ENCODE measurements around the gene ST3GAL5. TPM values are rescaled to one million over a fixed set of nuclear protein-coding genes. Genes with fewer than 3 reads are reported as not detected.
A peak's percentile ranks its signal among the peaks of the same experiment; 100 is the strongest.

Gene ST3GAL5
- total and polyA plus RNA-seq, 4 experiments from 2014 or later: 8.0 to 41.7 (median 25.2) TPM

- DNase-seq: no peak
- no peaks in the 10 kb centered on the region for H3K27me3 ChIP-seq (ENCODE audit: insufficient read depth, low read length)
- Mint-ChIP-seq H3K9me3 (no peaks in the 10 kb centered on the region), H3K36me3 (no peaks in the 10 kb centered on the region), H3K27ac (no peak overlapping the region), H3K4me3 (no peak overlapping the region), H3K4me1 (no peaks in the 10 kb centered on the region), H3K27me3 (no peaks in the 10 kb centered on the region)
- no peaks in the 10 kb centered on the region for H3K36me3 ChIP-seq (ENCODE audit: insufficient read depth, low read length)
- POLR2A ChIA-PET (ENCODE audit: partially characterized antibody): no interaction called here
- intact Hi-C loops (cut with micrococcal nuclease): no loop called here
- H3K9me3 ChIP-seq (ENCODE audit: control insufficient read depth in 1 of 2, low read length in 2 of 2): no peaks in the 10 kb centered on the region
- CTCF ChIA-PET (ENCODE audit: partially characterized antibody): no interaction called here
- H3K4me3 ChIP-seq (ENCODE audit: low read length in 2 of 2): no peak overlapping the region
- H3K27ac ChIP-seq (ENCODE audit: low read depth, low read length): no peak overlapping the region
- no peaks in the 10 kb centered on the region for H3K4me1 ChIP-seq (ENCODE audit: insufficient read depth, low read length)
These were observed 27.0 kb upstream of the ST3GAL5 start for GRCh38 chr2:85915606-85916303.

- Histone ChIP-seq H3K4me3 (ENCODE audit: low read length in 2 of 2) (no peak overlapping the region), H3K9me3 (ENCODE audit: control insufficient read depth in 1 of 2, low read length in 2 of 2) (no peaks in the 10 kb centered on the region), H3K27me3 (ENCODE audit: insufficient read depth, low read length) (no peaks in the 10 kb centered on the region), H3K36me3 (ENCODE audit: insufficient read depth, low read length) (no peaks in the 10 kb centered on the region), H3K27ac (ENCODE audit: low read depth, low read length) (no peak overlapping the region), H3K4me1 (ENCODE audit: insufficient read depth, low read length) (no peaks in the 10 kb centered on the region)
- no peak for DNase-seq
- ChIA-PET CTCF (ENCODE audit: partially characterized antibody) (no interaction called here), POLR2A (ENCODE audit: partially characterized antibody) (no interaction called here)
- intact Hi-C loops (cut with micrococcal nuclease): no loop called here
- Mint-ChIP-seq H3K4me1 (no peaks in the 10 kb centered on the region), H3K9me3 (no peaks in the 10 kb centered on the region), H3K27ac (peak overlapping the region in 1 of 7 donors; percentile 29), H3K36me3 (no peaks in the 10 kb centered on the region), H3K27me3 (no peaks in the 10 kb centered on the region), H3K4me3 (no peak overlapping the region)
These were observed 26.1 kb upstream of the ST3GAL5 start for GRCh38 chr2:85914922-85915321.

- DNase-seq: no peak
- Mint-ChIP-seq H3K4me1 (no peaks in the 10 kb centered on the region), H3K27me3 (no peaks in the 10 kb centered on the region), H3K4me3 (no peak overlapping the region), H3K9me3 (no peaks in the 10 kb centered on the region), H3K27ac (no peak overlapping the region), H3K36me3 (no peaks in the 10 kb centered on the region)
- H3K27ac ChIP-seq (ENCODE audit: low read depth, low read length): no peak overlapping the region
- CTCF ChIA-PET (ENCODE audit: partially characterized antibody): no interaction called here
- H3K27me3 ChIP-seq (ENCODE audit: insufficient read depth, low read length): no peaks in the 10 kb centered on the region
- H3K4me1 ChIP-seq (ENCODE audit: insufficient read depth, low read length): no peaks in the 10 kb centered on the region
- intact Hi-C loops (cut with micrococcal nuclease): no loop called here
- no peak overlapping the region for H3K4me3 ChIP-seq (ENCODE audit: low read length in 2 of 2)
- no peaks in the 10 kb centered on the region for H3K9me3 ChIP-seq (ENCODE audit: control insufficient read depth in 1 of 2, low read length in 2 of 2)
- POLR2A ChIA-PET (ENCODE audit: partially characterized antibody): no interaction called here
- no peaks in the 10 kb centered on the region for H3K36me3 ChIP-seq (ENCODE audit: insufficient read depth, low read length)
These were observed 25.4 kb upstream of the ST3GAL5 start for GRCh38 chr2:85913884-85914881.

GRCh38 chr2:85911814-85912692 lies 23.3 kb upstream of the ST3GAL5 start:
- CTCF ChIA-PET (ENCODE audit: partially characterized antibody): no interaction called here
- no peaks in the 10 kb centered on the region for H3K27me3 Mint-ChIP-seq
- Histone ChIP-seq H3K4me3 (ENCODE audit: low read length in 2 of 2) (no peak overlapping the region), H3K9me3 (ENCODE audit: control insufficient read depth in 1 of 2, low read length in 2 of 2) (no peaks in the 10 kb centered on the region), H3K4me1 (ENCODE audit: insufficient read depth, low read length) (no peaks in the 10 kb centered on the region), H3K27me3 (ENCODE audit: insufficient read depth, low read length) (no peaks in the 10 kb centered on the region), H3K27ac (ENCODE audit: low read depth, low read length) (no peak overlapping the region), H3K36me3 (ENCODE audit: insufficient read depth, low read length) (no peaks in the 10 kb centered on the region)
- no peaks in the 10 kb centered on the region for H3K4me1 Mint-ChIP-seq
- H3K4me3 Mint-ChIP-seq: no peak overlapping the region
- no peak for DNase-seq
- no peaks in the 10 kb centered on the region for H3K9me3 Mint-ChIP-seq
- no peaks in the 10 kb centered on the region for H3K36me3 Mint-ChIP-seq
- H3K27ac Mint-ChIP-seq: no peak overlapping the region
- POLR2A ChIA-PET (ENCODE audit: partially characterized antibody): interaction anchor here (1.6 kb wide), 1 partner anchor 23 kb away, joined by 4 read pairs; the partner anchor contains the start of gene ST3GAL5
- intact Hi-C loops (cut with micrococcal nuclease): no loop called here

- H3K27me3 Mint-ChIP-seq: no peaks in the 10 kb centered on the region
- Histone ChIP-seq H3K4me1 (ENCODE audit: insufficient read depth, low read length) (no peaks in the 10 kb centered on the region), H3K36me3 (ENCODE audit: insufficient read depth, low read length) (no peaks in the 10 kb centered on the region), H3K4me3 (ENCODE audit: low read length in 2 of 2) (no peak overlapping the region), H3K27me3 (ENCODE audit: insufficient read depth, low read length) (no peaks in the 10 kb centered on the region), H3K9me3 (ENCODE audit: control insufficient read depth in 1 of 2, low read length in 2 of 2) (no peaks in the 10 kb centered on the region), H3K27ac (ENCODE audit: low read depth, low read length) (no peak overlapping the region)
- no peak overlapping the region for H3K27ac Mint-ChIP-seq
- H3K4me3 Mint-ChIP-seq: no peak overlapping the region
- DNase-seq: no peak
- H3K36me3 Mint-ChIP-seq: no peaks in the 10 kb centered on the region
- ChIA-PET CTCF (ENCODE audit: partially characterized antibody) (interaction anchor here (1.0 kb wide), 1 partner anchor 84 kb away, joined by 3 read pairs; no protein-coding TSS in a partner anchor), POLR2A (ENCODE audit: partially characterized antibody) (no interaction called here)
- no peaks in the 10 kb centered on the region for H3K9me3 Mint-ChIP-seq
- intact Hi-C loops (cut with micrococcal nuclease): no loop called here
- H3K4me1 Mint-ChIP-seq: no peaks in the 10 kb centered on the region
These were observed 22.3 kb upstream of the ST3GAL5 start for GRCh38 chr2:85911097-85911496.

- H3K4me3 ChIP-seq (ENCODE audit: low read length in 2 of 2): no peak overlapping the region
- Mint-ChIP-seq H3K4me3 (no peak overlapping the region), H3K27me3 (no peaks in the 10 kb centered on the region), H3K4me1 (no peaks in the 10 kb centered on the region), H3K36me3 (no peaks in the 10 kb centered on the region), H3K9me3 (no peaks in the 10 kb centered on the region), H3K27ac (no peak overlapping the region)
- H3K4me1 ChIP-seq (ENCODE audit: insufficient read depth, low read length): no peaks in the 10 kb centered on the region
- intact Hi-C loops (cut with micrococcal nuclease): no loop called here
- POLR2A ChIA-PET (ENCODE audit: partially characterized antibody): no interaction called here
- no peaks in the 10 kb centered on the region for H3K27me3 ChIP-seq (ENCODE audit: insufficient read depth, low read length)
- no peaks in the 10 kb centered on the region for H3K9me3 ChIP-seq (ENCODE audit: control insufficient read depth in 1 of 2, low read length in 2 of 2)
- DNase-seq: no peak
- no peaks in the 10 kb centered on the region for H3K36me3 ChIP-seq (ENCODE audit: insufficient read depth, low read length)
- CTCF ChIA-PET (ENCODE audit: partially characterized antibody): interaction anchor here (0.7 to 1.1 kb wide), 2 partner anchors 29 to 81 kb away, joined by 3 read pairs; no protein-coding TSS in a partner anchor
- no peak overlapping the region for H3K27ac ChIP-seq (ENCODE audit: low read depth, low read length)
These were observed 20.2 kb upstream of the ST3GAL5 start for GRCh38 chr2:85909005-85909404.

- H3K27me3 ChIP-seq (ENCODE audit: insufficient read depth, low read length): no peaks in the 10 kb centered on the region
- POLR2A ChIA-PET (ENCODE audit: partially characterized antibody): no interaction called here
- Mint-ChIP-seq H3K36me3 (no peaks in the 10 kb centered on the region), H3K27ac (no peak overlapping the region), H3K4me1 (no peaks in the 10 kb centered on the region), H3K27me3 (no peaks in the 10 kb centered on the region), H3K9me3 (no peaks in the 10 kb centered on the region), H3K4me3 (no peak overlapping the region)
- no peak overlapping the region for H3K4me3 ChIP-seq (ENCODE audit: low read length in 2 of 2)
- H3K4me1 ChIP-seq (ENCODE audit: insufficient read depth, low read length): no peaks in the 10 kb centered on the region
- H3K9me3 ChIP-seq (ENCODE audit: control insufficient read depth in 1 of 2, low read length in 2 of 2): no peaks in the 10 kb centered on the region
- H3K36me3 ChIP-seq (ENCODE audit: insufficient read depth, low read length): no peaks in the 10 kb centered on the region
- intact Hi-C loops (cut with micrococcal nuclease): no loop called here
- CTCF ChIA-PET (ENCODE audit: partially characterized antibody): interaction anchor here (0.7 to 1.1 kb wide), 2 partner anchors 29 to 81 kb away, joined by 3 read pairs; no protein-coding TSS in a partner anchor
- H3K27ac ChIP-seq (ENCODE audit: low read depth, low read length): no peak overlapping the region
- no peak for DNase-seq
These were observed 19.7 kb upstream of the ST3GAL5 start for GRCh38 chr2:85908506-85908905.

Measured in CD4-positive, alpha-beta memory T cell (primary cell).